ENCODE data around the gene NOM1. TPM values are rescaled to one million over a fixed set of nuclear protein-coding genes. Genes with fewer than 3 reads are reported as not detected.

NOM1 gene
- total RNA-seq, 3 donors from 2014 or later (not counting 1 experiment from before 2014, with no cell fraction given) = 22.5 to 35.6 (median 34.7) TPM

GRCh38 chr7:156927571-156928405 is 21.7 kb upstream of the NOM1 start:
- no peak for TF ChIP-seq CTCF (IDR thresholded peaks at IDR 0.05)
- ATAC-seq (no peak), DNase-seq (no peak)
- no peak overlapping the region for H3K4me3 Mint-ChIP-seq
- Histone ChIP-seq H3K27me3 (ENCODE audit: control insufficient read depth, insufficient read depth, low read length) (peaks cover 16% of the 10 kb centered on the region), H3K27ac (ENCODE audit: low read length) (no peak overlapping the region), H3K9me3 (ENCODE audit: control insufficient read depth, insufficient read depth, low read length) (no peaks in the 10 kb centered on the region), H3K4me1 (ENCODE audit: control insufficient read depth, insufficient read depth, low read length) (peaks cover 11% of the 10 kb centered on the region), H3K4me3 (ENCODE audit: low read length) (no peak overlapping the region), H3K36me3 (ENCODE audit: control insufficient read depth, insufficient read depth, low read length) (no peaks in the 10 kb centered on the region)
- H3K4me1 Mint-ChIP-seq = peaks cover 6 to 9% of the 10 kb centered on the region in 2 donors
- peaks cover 34 to 53% of the 10 kb centered on the region in 2 donors for H3K27me3 Mint-ChIP-seq (ENCODE audit: low read depth in 2 of 2)
- no peaks in the 10 kb centered on the region for H3K9me3 Mint-ChIP-seq
- H3K27ac Mint-ChIP-seq = no peak overlapping the region
- WGBS (ENCODE audit: insufficient coverage) = 85% methylated on average over 17 of the region's 17 CpGs
- H3K36me3 Mint-ChIP-seq = no peaks in the 10 kb centered on the region
- intact Hi-C loops (cut with micrococcal nuclease) = no loop called here

GRCh38 chr7:156928406-156928747 is 21.1 kb upstream of the NOM1 start:
- H3K36me3 Mint-ChIP-seq = no peaks in the 10 kb centered on the region

GRCh38 chr7:156929789-156930539 is 19.5 kb upstream of the NOM1 start:
- H3K27ac ChIP-seq (ENCODE audit: low read length) = no peak overlapping the region
- no peaks in the 10 kb centered on the region for H3K9me3 ChIP-seq (ENCODE audit: control insufficient read depth, insufficient read depth, low read length)
- TF ChIP-seq CTCF (IDR thresholded peaks at IDR 0.05) = no peak
- H3K4me3 ChIP-seq (ENCODE audit: low read length) = no peak overlapping the region
- no peaks in the 10 kb centered on the region for H3K36me3 Mint-ChIP-seq
- H3K4me1 ChIP-seq (ENCODE audit: control insufficient read depth, insufficient read depth, low read length) = no peaks in the 10 kb centered on the region
- H3K9me3 Mint-ChIP-seq = no peaks in the 10 kb centered on the region
- 45% methylated on average over 16 of the region's 16 CpGs for WGBS (ENCODE audit: insufficient coverage)
- no peaks in the 10 kb centered on the region for H3K4me1 Mint-ChIP-seq
- intact Hi-C loops (cut with micrococcal nuclease) = no loop called here
- ATAC-seq = peak; percentile 36 to 69 (median 51)
- H3K4me3 Mint-ChIP-seq = no peak overlapping the region
- peaks cover 6% of the 10 kb centered on the region for H3K27me3 ChIP-seq (ENCODE audit: control insufficient read depth, insufficient read depth, low read length)
- no peaks in the 10 kb centered on the region for H3K36me3 ChIP-seq (ENCODE audit: control insufficient read depth, insufficient read depth, low read length)
- peak in 1 of 2 donors; percentile 77 for DNase-seq
- H3K27ac Mint-ChIP-seq = no peak overlapping the region
- H3K27me3 Mint-ChIP-seq (ENCODE audit: low read depth in 2 of 2) = peaks cover 28 to 46% of the 10 kb centered on the region in 2 donors

More at GRCh38 chr7:156928406-156928747, 21.1 kb upstream of the NOM1 start:
- H3K4me1 ChIP-seq (ENCODE audit: control insufficient read depth, insufficient read depth, low read length) = peaks cover 5% of the 10 kb centered on the region
- no peak overlapping the region for H3K4me3 Mint-ChIP-seq
- no peaks in the 10 kb centered on the region for H3K9me3 Mint-ChIP-seq
- ATAC-seq (no peak), DNase-seq (no peak)
- intact Hi-C loops (cut with micrococcal nuclease) = no loop called here
- H3K27me3 ChIP-seq (ENCODE audit: control insufficient read depth, insufficient read depth, low read length) = peaks cover 16% of the 10 kb centered on the region
- H3K27ac ChIP-seq (ENCODE audit: low read length) = no peak overlapping the region
- H3K9me3 ChIP-seq (ENCODE audit: control insufficient read depth, insufficient read depth, low read length) = no peaks in the 10 kb centered on the region
- H3K36me3 ChIP-seq (ENCODE audit: control insufficient read depth, insufficient read depth, low read length) = no peaks in the 10 kb centered on the region
- peaks cover 2 to 3% of the 10 kb centered on the region in 2 donors for H3K4me1 Mint-ChIP-seq
- peaks cover 31 to 50% of the 10 kb centered on the region in 2 donors for H3K27me3 Mint-ChIP-seq (ENCODE audit: low read depth in 2 of 2)
- 37% methylated on average over 5 of the region's 5 CpGs for WGBS (ENCODE audit: insufficient coverage)
- H3K4me3 ChIP-seq (ENCODE audit: low read length) = no peak overlapping the region
- no peak for TF ChIP-seq CTCF (IDR thresholded peaks at IDR 0.05)
- no peak overlapping the region for H3K27ac Mint-ChIP-seq
